Adipocyte (in vitro differentiated cells): ENCODE results near the gene ITGB3.
"Not testable (repeated sequence)": the region's sequence is repeated elsewhere in the genome, so short reads cannot be mapped to it uniquely, and the experiment has no call there.

Source experiments
- DNase-seq: peaks from one replicate; pipeline ENCODE4 v3.0.0-alpha.2; 2015; ENCODE audit warnings: low read depth
- H3K27me3 ChIP-seq: replicated peaks from 2 replicates; pipeline ENCODE4 v1.7.0; 2013; ENCODE audit warnings: mild to moderate bottlenecking, low read length, moderate library complexity; ENCODE audit not compliant: control insufficient read depth, insufficient read depth
- H3K36me3 ChIP-seq: 2 replicates; pipeline ENCODE4 v1.7.0; 2013; ENCODE audit warnings: low read length, mild to moderate bottlenecking, moderate library complexity; ENCODE audit not compliant: control insufficient read depth, insufficient read depth, severe bottlenecking
- H3K4me1 ChIP-seq: 2 replicates; pipeline ENCODE4 v1.7.0; 2013; ENCODE audit warnings: mild to moderate bottlenecking, low read length, moderate library complexity; ENCODE audit not compliant: control insufficient read depth, insufficient read depth
- H3K4me3 ChIP-seq: 2 replicates; pipeline ENCODE4 v1.7.0; 2013; ENCODE audit warnings: mild to moderate bottlenecking, low read length, moderate library complexity
- H3K9ac ChIP-seq: 2 replicates; pipeline ENCODE4 v1.7.0; 2013; ENCODE audit warnings: mild to moderate bottlenecking, low read length, moderate library complexity
- H3K9me3 ChIP-seq: 2 replicates; pipeline ENCODE4 v1.7.0; 2013; ENCODE audit warnings: mild to moderate bottlenecking, low read length, moderate library complexity; ENCODE audit not compliant: control insufficient read depth

The ITGB3 gene

GRCh38 chr17:47224077-47224476 lies 29.6 kb upstream of the ITGB3 start:
- not testable (repeated sequence) for H3K36me3 ChIP-seq, H3K9me3 ChIP-seq, H3K4me3 ChIP-seq, H3K9ac ChIP-seq, DNase-seq
- H3K4me1 ChIP-seq = peaks cover 18% of the 10 kb centered on the region
- peaks cover 10% of the 10 kb centered on the region for H3K27me3 ChIP-seq

GRCh38 chr17:47224966-47225365 lies 28.7 kb upstream of the ITGB3 start:
- Histone ChIP-seq H3K36me3 (no peaks in the 10 kb centered on the region), H3K4me1 (peaks cover 23% of the 10 kb centered on the region), H3K9ac (peak overlapping the region; percentile 53), H3K4me3 (no peak overlapping the region), H3K27me3 (peaks cover 9% of the 10 kb centered on the region), H3K9me3 (no peaks in the 10 kb centered on the region)
- peak; percentile 32 for DNase-seq

- H3K4me1 ChIP-seq = peaks cover 28% of the 10 kb centered on the region
- H3K27me3 ChIP-seq = peaks cover 5% of the 10 kb centered on the region
- peak overlapping the region; percentile 53 for H3K9ac ChIP-seq
- DNase-seq = peak; percentile 79
- H3K4me3 ChIP-seq = peak overlapping the region; percentile 46
- no peaks in the 10 kb centered on the region for H3K9me3 ChIP-seq
- H3K36me3 ChIP-seq = no peaks in the 10 kb centered on the region
Observed at GRCh38 chr17:47225436-47225858, 28.2 kb upstream of the ITGB3 start.

GRCh38 chr17:47225911-47226688 lies 27.5 kb upstream of the ITGB3 start:
- no peak for DNase-seq
- peaks cover 31% of the 10 kb centered on the region for H3K4me1 ChIP-seq
- H3K4me3 ChIP-seq = peak overlapping the region; percentile 46
- H3K9ac ChIP-seq = peak overlapping the region; percentile 53
- no peaks in the 10 kb centered on the region for H3K9me3 ChIP-seq
- H3K27me3 ChIP-seq = no peaks in the 10 kb centered on the region
- no peaks in the 10 kb centered on the region for H3K36me3 ChIP-seq

GRCh38 chr17:47227862-47228261 lies 25.8 kb upstream of the ITGB3 start:
- H3K4me3 ChIP-seq = no peak overlapping the region

GRCh38 chr17:47229535-47230443 lies 23.8 kb upstream of the ITGB3 start:
- no peaks in the 10 kb centered on the region for H3K27me3 ChIP-seq
- DNase-seq = peak; percentile 98
- H3K4me1 ChIP-seq = peaks cover 27% of the 10 kb centered on the region
- H3K36me3 ChIP-seq = no peaks in the 10 kb centered on the region
- H3K9ac ChIP-seq = peak overlapping the region; percentile 75
- no peaks in the 10 kb centered on the region for H3K9me3 ChIP-seq
- peak overlapping the region; percentile 75 for H3K4me3 ChIP-seq

More at GRCh38 chr17:47227862-47228261, 25.8 kb upstream of the ITGB3 start:
- no peaks in the 10 kb centered on the region for H3K36me3 ChIP-seq
- H3K27me3 ChIP-seq = no peaks in the 10 kb centered on the region
- peaks cover 31% of the 10 kb centered on the region for H3K4me1 ChIP-seq
- no peak for DNase-seq
- H3K9ac ChIP-seq = no peak overlapping the region
- H3K9me3 ChIP-seq = no peaks in the 10 kb centered on the region

GRCh38 chr17:47230864-47231263 lies 22.8 kb upstream of the ITGB3 start:
- Histone ChIP-seq H3K4me3 (no peak overlapping the region), H3K4me1 (peaks cover 16% of the 10 kb centered on the region), H3K9ac (no peak overlapping the region), H3K9me3 (no peaks in the 10 kb centered on the region), H3K27me3 (no peaks in the 10 kb centered on the region), H3K36me3 (no peaks in the 10 kb centered on the region)
- no peak for DNase-seq

GRCh38 chr17:47231334-47231733 lies 22.3 kb upstream of the ITGB3 start:
- Histone ChIP-seq H3K9me3 (no peaks in the 10 kb centered on the region), H3K36me3 (no peaks in the 10 kb centered on the region), H3K4me1 (peaks cover 12% of the 10 kb centered on the region), H3K4me3 (no peak overlapping the region), H3K27me3 (no peaks in the 10 kb centered on the region), H3K9ac (no peak overlapping the region)
- DNase-seq = no peak

- no peak for DNase-seq
- Histone ChIP-seq H3K9ac (no peak overlapping the region), H3K9me3 (no peaks in the 10 kb centered on the region), H3K4me1 (peaks cover 12% of the 10 kb centered on the region), H3K27me3 (no peaks in the 10 kb centered on the region), H3K36me3 (no peaks in the 10 kb centered on the region), H3K4me3 (no peak overlapping the region)
Observed at GRCh38 chr17:47231866-47232265, 21.8 kb upstream of the ITGB3 start.

- no peak for DNase-seq
- H3K4me3 ChIP-seq = no peak overlapping the region
- no peak overlapping the region for H3K9ac ChIP-seq
- H3K27me3 ChIP-seq = no peaks in the 10 kb centered on the region
- H3K4me1 ChIP-seq = peaks cover 12% of the 10 kb centered on the region
- H3K9me3 ChIP-seq = peaks cover 6% of the 10 kb centered on the region
- H3K36me3 ChIP-seq = no peaks in the 10 kb centered on the region
Observed at GRCh38 chr17:47232465-47232864, 21.2 kb upstream of the ITGB3 start.

- H3K9ac ChIP-seq = no peak overlapping the region
- DNase-seq = no peak
- H3K4me3 ChIP-seq = no peak overlapping the region
- peaks cover 7% of the 10 kb centered on the region for H3K9me3 ChIP-seq
- H3K4me1 ChIP-seq = peaks cover 15% of the 10 kb centered on the region
- no peaks in the 10 kb centered on the region for H3K27me3 ChIP-seq
- no peaks in the 10 kb centered on the region for H3K36me3 ChIP-seq
Observed at GRCh38 chr17:47235506-47235905, 18.1 kb upstream of the ITGB3 start.
